DOHH2 (cell line): ENCODE data around the gene USP6.
A peak's percentile ranks its signal among the peaks of the same experiment; 100 is the strongest.

ENCODE experiments used
- H3F3A ChIP-seq: fragments of 200-600 bp; sonication (generic), shearing (Covaris generic); 2 replicates; pipeline ENCODE4 v1.6.0; 2016; ENCODE audit warnings: antibody characterized with exemption, mild to moderate bottlenecking; ENCODE audit not compliant: control insufficient read depth, insufficient read depth
- H3K27ac ChIP-seq: fragments of 200-600 bp; sonication (generic); 2 replicates; pipeline ENCODE4 v1.5.1; 2014; ENCODE audit warnings: low read depth, mild to moderate bottlenecking, low read length, moderate library complexity
- H3K27me3 ChIP-seq: fragments of 200-600 bp; sonication (generic); 2 replicates; pipeline ENCODE4 v1.6.1; 2014; ENCODE audit warnings: mild to moderate bottlenecking, low read length, mixed read lengths; ENCODE audit not compliant: control insufficient read depth
- H3K36me3 ChIP-seq: fragments of 200-600 bp; sonication (generic); 2 replicates; pipeline ENCODE4 v1.6.1; 2014; ENCODE audit warnings: mild to moderate bottlenecking, low read length, moderate library complexity, mixed read lengths; ENCODE audit not compliant: control insufficient read depth
- H3K4me1 ChIP-seq: fragments of 200-600 bp; sonication (generic); 2 replicates; pipeline ENCODE4 v1.6.1; 2014; ENCODE audit warnings: mild to moderate bottlenecking, low read length, mixed read lengths; ENCODE audit not compliant: control insufficient read depth
- H3K4me2 ChIP-seq: fragments of 200-600 bp; sonication (generic); 2 replicates; pipeline ENCODE4 v1.6.0; 2014; ENCODE audit warnings: mild to moderate bottlenecking, low read length, moderate library complexity
- H3K4me3 ChIP-seq: fragments of 200-600 bp; sonication (generic); 2 replicates; pipeline ENCODE4 v1.5.1; 2014; ENCODE audit warnings: mild to moderate bottlenecking, low read length, mixed read lengths
- H3K79me2 ChIP-seq: fragments of 200-600 bp; sonication (generic); 2 replicates; pipeline ENCODE4 v1.6.1; 2014; ENCODE audit warnings: mild to moderate bottlenecking, low read length, mixed read lengths; ENCODE audit not compliant: control insufficient read depth
- H3K9me2 ChIP-seq: fragments of 200-600 bp; sonication (generic); replicated peaks from 2 replicates; pipeline ENCODE4 v1.6.1; 2014; ENCODE audit warnings: mild to moderate bottlenecking, low read length, mixed read lengths; ENCODE audit not compliant: control insufficient read depth
- H3K9me3 ChIP-seq: fragments of 200-600 bp; sonication (generic); 2 replicates; pipeline ENCODE4 v1.6.1; 2014; ENCODE audit warnings: antibody characterized with exemption, low read length, mixed read lengths; ENCODE audit not compliant: control insufficient read depth, insufficient read depth
- H4K20me1 ChIP-seq: fragments of 200-600 bp; sonication (generic); 2 replicates; pipeline ENCODE4 v1.6.0; 2014; ENCODE audit warnings: low read depth, mild to moderate bottlenecking, antibody characterized with exemption, low read length, moderate library complexity; ENCODE audit not compliant: control insufficient read depth, insufficient read depth
- EZH2phosphoT487 ChIP-seq: fragments of 200-600 bp; sonication (generic); IDR thresholded peaks from 2 replicates; pipeline ENCODE4 v1.6.1; 2017; ENCODE audit warnings: borderline replicate concordance, mild to moderate bottlenecking, antibody characterized with exemption, low read length, moderate library complexity, mixed read lengths
- TF ChIP-seq, protein P1 (sequence below): fragments of 200-600 bp; sonication (generic); IDR thresholded peaks from one replicate; pipeline ENCODE4 v1.5.1; 2014; ENCODE audit warnings: antibody characterized with exemption, mild to moderate bottlenecking, low read depth, low read length; ENCODE audit not compliant: poor library complexity, severe bottlenecking

The USP6 gene

DNA sequence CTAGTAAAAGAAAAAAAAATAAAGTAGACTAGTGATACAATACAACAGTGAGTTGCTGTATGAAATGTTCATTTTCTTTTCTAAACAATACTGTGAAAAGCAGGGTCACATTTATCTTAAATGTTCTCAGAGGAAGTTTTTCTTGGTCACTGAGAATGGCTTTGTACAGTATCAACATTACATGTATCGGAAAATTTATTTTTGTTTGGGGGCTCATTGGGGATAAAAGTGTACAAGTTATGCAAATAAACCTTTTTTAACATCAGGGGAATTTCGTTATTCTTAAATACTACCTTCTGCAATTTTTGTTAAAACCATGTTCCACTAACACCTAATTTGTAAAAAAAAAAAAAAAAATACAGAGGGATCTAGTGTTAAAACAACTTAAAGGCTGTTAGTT lies 84.5 kb downstream of the USP6 start:
- no peaks in the 10 kb centered on the region for H4K20me1 ChIP-seq
- H3K9me3 ChIP-seq: no peaks in the 10 kb centered on the region
- H3K36me3 ChIP-seq: no peaks in the 10 kb centered on the region
- H3K4me3 ChIP-seq: peak overlapping the region; percentile 24
- TF ChIP-seq, protein P1, sequence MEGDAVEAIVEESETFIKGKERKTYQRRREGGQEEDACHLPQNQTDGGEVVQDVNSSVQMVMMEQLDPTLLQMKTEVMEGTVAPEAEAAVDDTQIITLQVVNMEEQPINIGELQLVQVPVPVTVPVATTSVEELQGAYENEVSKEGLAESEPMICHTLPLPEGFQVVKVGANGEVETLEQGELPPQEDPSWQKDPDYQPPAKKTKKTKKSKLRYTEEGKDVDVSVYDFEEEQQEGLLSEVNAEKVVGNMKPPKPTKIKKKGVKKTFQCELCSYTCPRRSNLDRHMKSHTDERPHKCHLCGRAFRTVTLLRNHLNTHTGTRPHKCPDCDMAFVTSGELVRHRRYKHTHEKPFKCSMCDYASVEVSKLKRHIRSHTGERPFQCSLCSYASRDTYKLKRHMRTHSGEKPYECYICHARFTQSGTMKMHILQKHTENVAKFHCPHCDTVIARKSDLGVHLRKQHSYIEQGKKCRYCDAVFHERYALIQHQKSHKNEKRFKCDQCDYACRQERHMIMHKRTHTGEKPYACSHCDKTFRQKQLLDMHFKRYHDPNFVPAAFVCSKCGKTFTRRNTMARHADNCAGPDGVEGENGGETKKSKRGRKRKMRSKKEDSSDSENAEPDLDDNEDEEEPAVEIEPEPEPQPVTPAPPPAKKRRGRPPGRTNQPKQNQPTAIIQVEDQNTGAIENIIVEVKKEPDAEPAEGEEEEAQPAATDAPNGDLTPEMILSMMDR: no peak
- TF ChIP-seq EZH2phosphoT487: no peak
- no peaks in the 10 kb centered on the region for H3K79me2 ChIP-seq
- H3K4me1 ChIP-seq: peaks cover 57% of the 10 kb centered on the region
- H3K27ac ChIP-seq: peak overlapping the region; percentile 65
- H3F3A ChIP-seq: peaks cover 26% of the 10 kb centered on the region
- H3K27me3 ChIP-seq: no peaks in the 10 kb centered on the region
- peak overlapping the region; percentile 46 for H3K4me2 ChIP-seq
- H3K9me2 ChIP-seq: no peaks in the 10 kb centered on the region

DNA sequence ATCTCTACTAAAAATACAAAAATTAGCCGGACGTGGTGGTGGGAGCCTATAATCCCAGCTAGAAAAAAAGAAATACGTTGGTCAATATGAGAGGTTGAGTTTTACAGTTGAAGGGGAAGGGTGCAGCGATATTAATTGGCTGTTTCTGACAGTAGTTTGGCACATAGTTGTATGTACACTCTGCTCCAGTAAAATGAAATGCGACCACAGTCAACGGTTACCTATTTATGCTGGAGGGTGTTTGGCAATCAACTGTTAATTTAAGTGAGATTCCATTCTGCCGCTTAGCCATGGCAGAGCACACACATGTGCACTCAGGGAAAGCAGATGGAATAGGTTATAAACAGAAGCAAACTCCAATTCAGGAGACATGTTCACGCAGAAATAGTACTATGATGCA lies 85.2 kb downstream of the USP6 start:
- Histone ChIP-seq H3F3A (peaks cover 26% of the 10 kb centered on the region), H3K9me2 (no peaks in the 10 kb centered on the region), H3K9me3 (no peaks in the 10 kb centered on the region), H3K27ac (peak overlapping the region; percentile 65), H3K4me3 (0 out of 2 replicates have a peak overlapping the region, but pooled peaks have one; percentile 24), H3K79me2 (no peaks in the 10 kb centered on the region), H3K4me1 (peaks cover 60% of the 10 kb centered on the region), H3K27me3 (no peaks in the 10 kb centered on the region), H3K4me2 (peak overlapping the region; percentile 46), H4K20me1 (no peaks in the 10 kb centered on the region), H3K36me3 (no peaks in the 10 kb centered on the region)
- no peak for TF ChIP-seq EZH2phosphoT487
- TF ChIP-seq, protein P1: no peak

DNA sequence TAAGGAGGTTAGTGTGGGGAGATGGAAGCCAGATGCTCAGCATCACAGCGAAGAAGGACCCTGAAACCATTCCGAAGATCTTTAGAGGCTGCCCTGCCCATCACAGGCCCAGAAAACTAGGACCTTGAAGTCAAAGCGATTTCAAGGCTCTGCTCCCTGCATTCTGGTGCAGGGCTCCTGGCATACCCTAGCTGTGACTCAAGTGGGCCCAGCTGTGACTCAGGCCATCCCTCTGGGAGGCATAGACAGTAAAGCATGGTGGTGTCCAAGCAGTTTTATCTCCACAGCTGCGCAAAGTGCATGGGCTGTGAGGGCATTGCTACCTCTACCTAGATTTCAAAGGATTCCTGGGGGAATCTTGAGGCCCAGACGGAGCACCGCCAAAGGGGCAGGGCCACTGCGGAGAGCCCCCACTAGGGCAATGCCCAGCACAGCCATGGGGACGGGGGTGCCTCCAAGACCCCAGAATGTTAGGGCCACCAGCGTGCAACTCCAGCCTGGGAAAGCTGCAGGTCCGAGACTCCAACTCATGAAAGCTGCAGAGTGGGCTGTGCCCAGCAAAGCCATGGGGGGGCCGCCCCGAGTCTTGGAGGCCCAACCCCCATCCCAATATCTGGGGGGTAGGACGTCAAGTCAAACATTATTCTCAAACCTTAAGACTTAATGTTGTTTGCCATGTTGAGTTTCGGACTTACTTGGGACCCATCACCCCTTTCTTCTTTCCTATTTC lies 87.5 kb downstream of the USP6 start:
- no peak overlapping the region for H3K4me3 ChIP-seq
- H3K79me2 ChIP-seq: no peaks in the 10 kb centered on the region
- H3K4me2 ChIP-seq: no peak overlapping the region
- H3F3A ChIP-seq: peaks cover 19% of the 10 kb centered on the region
- TF ChIP-seq, protein P1: no peak
- no peak for TF ChIP-seq EZH2phosphoT487
- H3K36me3 ChIP-seq: no peaks in the 10 kb centered on the region
- H3K4me1 ChIP-seq: peaks cover 50% of the 10 kb centered on the region
- H3K9me2 ChIP-seq: no peaks in the 10 kb centered on the region
- no peaks in the 10 kb centered on the region for H3K9me3 ChIP-seq
- no peaks in the 10 kb centered on the region for H4K20me1 ChIP-seq
- H3K27ac ChIP-seq: no peak overlapping the region
- no peaks in the 10 kb centered on the region for H3K27me3 ChIP-seq
